Inflammatory macrophage (primary cell): Measurements from ENCODE around the gene ASIC2.

Experiments used
- DNase-seq, 2 donors: peaks; one replicate each; pipeline ENCODE4 v3.0.0-alpha.2; 2020 to 2022

ASIC2 gene

DNA sequence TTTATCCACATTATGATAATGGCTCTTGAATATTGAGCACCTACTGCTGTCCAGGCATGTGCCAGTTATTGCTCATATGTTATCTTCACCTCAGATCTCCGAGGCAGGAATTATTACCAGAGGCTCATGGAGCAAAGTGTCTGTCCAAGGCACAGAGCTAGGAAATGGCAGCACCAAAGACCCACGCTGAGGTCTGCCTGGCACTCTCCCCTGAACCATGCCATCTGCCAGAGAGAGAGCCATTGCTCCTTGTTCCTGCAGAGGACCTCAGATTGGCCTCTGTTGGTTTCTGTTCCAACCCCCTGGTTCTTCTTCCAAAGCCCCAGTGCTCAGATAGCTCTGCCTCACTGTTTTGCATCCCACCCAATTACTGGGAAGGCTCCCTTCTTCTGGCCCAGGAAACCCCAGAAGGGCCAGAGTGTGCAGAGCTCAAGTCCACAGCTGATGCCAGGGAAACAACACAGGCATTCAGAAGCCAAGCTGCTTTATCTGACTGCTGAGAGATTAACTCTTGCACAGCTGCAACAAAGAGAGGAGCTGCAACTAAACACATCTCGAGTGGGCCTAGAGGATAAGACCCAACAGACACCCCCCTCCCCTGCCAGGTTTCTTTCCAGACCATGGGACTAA lies 5.9 kb downstream of the ASIC2 start:
- no peak for DNase-seq

DNA sequence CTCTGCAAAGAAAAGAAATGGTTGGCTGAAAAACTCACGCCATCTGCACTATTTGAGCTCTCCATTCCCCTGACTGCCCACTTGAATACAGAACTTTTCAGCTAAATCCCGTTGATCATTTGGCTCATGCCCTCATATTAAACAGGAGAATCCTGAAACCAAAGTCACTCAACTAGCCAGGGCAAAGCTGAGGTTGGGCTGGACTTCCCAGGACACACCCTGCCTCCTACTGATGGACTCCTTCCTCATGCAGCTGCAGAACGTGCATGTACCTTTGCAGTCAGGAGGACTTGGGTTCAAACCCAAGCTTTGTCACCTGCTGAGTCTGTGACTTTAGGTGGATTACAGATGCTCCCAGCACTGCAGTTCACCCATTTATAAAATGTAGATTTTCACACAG lies 7.7 kb downstream of the ASIC2 start:
- DNase-seq, result no peak

DNA sequence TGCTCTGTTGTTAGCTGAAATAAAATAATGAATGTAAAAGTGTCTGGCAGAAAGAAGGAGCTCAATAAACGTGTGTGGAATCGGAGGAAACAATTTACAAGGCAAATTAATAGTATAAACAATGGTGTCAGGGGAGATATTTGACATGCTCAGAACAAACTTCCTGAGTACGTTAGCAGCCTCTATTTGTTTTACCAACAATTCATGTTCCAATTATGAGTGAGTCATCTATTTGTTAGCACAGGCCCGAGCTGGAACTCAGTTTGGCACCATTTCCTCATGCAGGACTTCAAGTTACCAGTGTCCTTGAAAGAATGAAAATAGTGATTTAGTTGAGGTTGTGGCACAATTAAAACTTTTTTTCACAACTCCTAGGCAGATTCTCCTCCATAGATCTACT lies 9.1 kb downstream of the ASIC2 start:
- DNase-seq, result no peak

DNA sequence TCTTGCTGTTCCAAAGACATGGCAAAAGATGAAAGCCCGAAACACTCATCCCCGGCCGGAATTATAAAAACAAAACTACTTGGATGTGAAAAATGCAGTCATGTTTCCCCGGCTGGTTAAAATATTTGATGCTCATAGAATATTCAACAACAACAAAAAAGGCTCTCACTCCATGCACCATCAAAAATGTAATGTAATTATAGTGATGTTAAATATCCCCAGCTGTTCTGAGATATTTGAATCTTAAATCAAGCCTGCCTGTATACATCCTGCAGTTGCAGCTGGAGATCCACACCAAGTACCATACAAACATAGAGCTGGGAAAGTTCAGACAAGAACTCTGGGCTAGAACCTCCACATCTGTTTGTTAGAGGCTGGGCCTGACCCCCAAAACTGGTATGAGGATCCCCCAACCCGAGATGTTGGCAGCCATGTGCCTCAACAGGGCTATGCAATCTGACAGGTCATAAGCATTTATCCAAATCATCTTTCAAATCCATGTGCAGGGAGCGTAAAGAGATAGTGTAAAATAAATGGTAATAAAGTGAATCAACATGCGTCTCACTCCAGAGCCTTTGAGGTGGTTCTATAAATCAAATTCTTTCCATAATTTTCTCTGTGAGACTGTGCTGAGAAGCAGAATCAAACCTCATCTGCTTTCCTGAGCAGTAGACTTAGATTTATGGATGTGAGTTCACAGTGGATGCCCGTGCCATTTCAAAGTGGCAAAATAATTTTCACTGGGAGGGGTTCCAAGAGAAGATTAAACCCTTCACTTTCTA lies 12.7 kb downstream of the ASIC2 start:
- no peak for DNase-seq

DNA sequence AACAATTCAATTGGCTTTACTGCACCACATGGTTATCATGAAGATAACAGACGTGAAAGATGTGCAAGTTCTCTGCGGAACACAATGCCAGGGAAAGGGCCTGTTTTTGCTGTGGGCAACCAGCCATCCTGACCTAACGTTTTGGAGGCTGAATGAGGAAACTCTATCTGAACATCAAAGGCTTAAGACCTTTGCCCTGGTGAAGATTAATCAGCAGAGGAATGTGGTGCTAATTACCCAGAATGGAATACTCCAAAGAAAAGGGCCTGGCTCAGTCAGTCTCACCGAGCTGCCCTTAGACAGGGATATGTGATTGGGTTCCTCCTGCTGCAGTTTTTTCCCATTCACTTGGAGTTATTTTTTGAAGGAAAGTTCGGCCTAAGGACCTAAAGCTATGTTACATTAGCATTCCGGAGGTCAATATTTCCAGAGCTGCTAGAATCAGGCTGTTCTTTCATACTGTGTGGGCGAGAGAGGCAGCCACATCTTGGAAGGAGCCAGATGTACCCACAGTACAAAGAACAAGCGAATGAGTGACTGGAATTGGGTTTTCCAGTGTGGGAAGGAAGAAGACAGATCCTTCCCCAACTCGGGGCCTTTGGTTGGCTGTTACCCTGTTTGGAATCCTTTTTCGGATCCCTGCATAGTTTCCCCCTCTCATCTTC lies 15.5 kb downstream of the ASIC2 start:
- no peak for DNase-seq

DNA sequence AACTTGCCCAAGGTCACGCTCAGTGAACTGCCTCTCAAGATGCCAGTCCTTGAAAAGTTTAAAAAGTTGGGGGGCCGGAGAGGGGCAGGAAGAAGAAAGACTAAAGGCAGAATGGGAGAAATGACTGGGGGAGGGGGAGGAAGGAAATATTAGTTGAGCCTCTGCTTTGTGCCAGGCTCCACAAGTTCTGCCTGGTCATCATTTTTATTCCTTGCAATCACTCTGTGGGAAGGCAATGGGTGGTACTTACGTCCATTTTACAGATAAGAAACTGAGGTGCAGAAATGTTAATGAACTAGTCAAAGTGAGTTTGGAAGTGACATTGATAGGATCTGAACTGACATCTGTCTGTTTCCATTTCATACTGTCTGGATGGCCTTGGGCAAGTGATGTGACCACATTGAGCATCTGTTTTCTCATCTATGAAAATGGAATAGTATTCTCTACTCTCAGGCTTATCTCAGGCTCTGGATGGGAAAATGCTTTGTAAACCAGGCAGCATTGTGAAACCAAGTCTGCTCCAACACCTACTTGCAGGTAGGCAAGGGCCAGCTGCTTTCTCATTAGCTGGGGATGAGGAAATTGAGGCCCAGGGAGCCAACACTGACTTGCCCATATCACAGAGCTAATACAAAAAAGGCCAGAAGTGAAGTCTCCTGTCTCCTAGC lies 19.2 kb downstream of the ASIC2 start:
- no peak for DNase-seq

DNA sequence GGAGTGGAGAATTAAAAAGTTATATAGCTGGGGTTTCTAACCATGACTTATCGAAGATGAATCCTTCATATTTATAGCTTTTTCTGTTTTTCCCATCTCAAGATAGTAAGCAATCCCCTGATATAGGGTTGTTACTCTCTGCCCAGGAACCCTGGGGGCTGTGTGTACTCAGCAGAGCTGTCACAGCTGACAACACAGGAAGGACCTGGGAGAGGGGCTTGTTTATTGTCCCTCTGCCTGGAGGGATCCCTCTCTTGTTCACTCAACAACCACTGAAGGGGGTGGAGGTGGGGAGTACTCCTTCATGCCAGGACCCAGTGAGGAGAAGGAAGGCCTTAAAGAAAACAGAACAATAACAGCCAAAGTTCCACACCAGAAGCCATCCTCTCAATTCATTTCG lies 19.8 kb downstream of the ASIC2 start:
- DNase-seq, result no peak

DNA sequence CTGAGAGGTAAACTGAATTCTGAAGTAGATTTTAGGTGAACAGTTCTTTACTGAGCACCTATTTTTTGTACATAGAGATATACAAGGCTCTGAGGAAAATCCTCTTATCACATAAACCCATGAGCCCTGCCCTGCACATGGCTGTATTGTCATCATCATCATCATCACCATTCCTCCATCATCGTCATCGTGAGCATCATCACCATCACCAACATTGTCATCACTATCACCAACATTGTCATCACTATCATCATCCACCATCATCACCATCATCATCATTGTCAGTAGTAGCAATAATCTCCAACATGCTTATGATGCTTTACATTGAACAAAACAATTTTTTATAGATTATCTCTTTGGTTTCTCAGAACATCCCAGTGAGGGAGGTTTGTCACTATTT lies 20.7 kb downstream of the ASIC2 start:
- no peak for DNase-seq

DNA sequence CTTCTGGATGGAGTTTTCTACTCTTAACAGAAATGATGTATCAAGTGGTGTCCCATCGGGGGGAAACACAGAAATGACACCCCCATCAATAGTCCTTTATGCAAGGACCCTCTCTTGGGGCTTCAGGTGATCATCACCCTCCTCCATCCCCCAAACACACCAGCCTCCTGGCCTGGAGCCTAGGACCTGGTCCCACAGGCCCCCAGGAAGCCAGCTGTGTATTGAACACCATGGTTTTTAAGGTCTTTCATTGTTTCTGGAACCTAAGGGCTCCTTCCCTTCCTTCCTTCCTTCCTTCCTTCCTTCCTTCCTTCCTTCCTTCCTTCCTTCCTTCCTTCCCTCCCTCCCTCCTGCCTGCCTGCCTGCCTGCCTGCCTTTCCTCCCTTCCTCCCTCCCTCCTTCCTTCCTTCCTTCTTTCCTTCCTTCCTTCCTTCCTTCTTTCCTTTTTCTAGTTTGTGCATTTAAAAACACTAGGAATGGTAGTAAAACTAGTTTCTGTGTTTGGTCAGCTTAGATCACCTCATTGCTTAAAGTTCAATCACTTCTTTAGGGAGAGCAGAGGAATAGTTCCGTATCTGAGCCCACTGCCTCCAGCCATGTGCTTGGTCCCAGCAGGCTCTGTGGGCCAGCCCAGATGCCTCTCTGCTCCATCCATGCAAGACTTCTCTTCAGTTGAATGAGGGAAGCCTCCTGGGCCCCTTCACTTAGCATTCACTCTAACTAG lies 23.6 kb downstream of the ASIC2 start:
- no peak for DNase-seq

DNA sequence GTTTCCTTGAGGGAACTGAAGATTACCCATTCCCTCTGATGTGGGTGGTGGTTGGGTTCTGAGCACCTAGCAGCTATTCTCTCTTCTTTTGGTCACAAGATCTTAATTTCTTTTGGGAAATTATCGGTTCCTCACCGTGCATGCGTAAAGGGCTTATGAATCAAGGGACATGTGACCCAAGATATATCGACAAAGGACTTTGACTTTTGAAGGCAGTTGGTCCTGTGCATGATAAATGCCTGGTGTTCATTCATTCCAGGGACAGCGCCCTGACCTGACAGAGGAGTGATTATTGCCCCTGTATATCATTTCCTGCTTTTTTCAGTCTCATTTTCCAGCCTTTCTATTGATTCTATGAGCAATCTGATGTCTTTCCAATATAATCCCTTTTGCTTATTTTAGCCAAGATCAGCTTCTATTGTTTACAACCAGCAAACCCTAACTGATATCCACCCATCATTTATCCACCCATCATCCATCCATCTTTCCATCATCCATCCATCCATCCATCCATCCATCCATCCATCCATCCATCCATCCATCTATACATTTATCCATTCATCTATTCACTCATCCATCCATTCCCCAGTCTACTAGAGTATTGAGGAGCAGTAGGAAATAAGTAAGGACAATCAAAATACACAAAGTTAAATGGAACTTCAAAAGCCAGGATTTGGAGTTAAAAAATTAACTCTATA lies 25.1 kb downstream of the ASIC2 start:
- no peak for DNase-seq

DNA sequence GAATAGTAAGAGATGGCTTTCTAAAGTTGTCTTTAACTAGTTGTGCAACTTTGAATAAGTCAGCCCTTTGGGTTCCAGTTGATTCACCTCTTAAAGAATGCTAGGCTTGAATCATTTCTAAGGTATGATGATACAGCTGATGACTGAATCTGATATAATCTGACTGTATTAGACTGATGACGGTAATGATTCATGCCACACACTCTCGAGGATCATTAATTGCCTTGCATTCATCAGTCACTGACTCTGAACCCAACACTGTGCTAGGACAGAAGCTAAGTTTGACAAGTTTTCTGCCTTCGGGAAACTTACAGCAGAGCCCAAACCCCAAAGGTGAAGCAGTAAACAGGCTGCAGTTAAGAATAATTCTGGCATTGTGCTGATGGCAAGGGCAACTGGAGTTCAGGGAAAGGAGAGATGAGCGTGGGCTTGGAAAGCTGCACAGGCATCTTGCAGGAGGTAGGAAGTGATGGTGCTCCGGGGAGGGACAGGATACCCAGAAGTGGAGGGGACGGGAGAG lies 25.8 kb downstream of the ASIC2 start:
- DNase-seq, result no peak

DNA sequence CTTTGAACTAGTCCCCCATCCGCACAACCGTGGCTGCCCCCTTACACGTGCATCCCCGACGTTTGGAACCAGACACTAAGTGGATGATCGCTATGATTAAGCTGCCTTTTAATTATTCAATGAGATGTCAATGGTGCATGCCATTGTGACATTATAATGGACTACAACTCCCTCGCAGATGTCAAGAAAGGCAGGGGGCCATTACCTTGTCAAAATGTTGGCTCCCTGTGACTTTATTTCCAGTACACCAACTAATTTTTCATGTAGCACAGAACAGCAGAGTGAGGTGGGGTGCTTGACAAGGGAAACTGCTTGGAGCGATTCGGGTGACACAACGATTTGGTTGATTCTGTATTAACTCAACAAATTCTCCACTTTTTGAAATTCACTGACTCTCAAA lies 26.5 kb downstream of the ASIC2 start:
- no peak for DNase-seq

DNA sequence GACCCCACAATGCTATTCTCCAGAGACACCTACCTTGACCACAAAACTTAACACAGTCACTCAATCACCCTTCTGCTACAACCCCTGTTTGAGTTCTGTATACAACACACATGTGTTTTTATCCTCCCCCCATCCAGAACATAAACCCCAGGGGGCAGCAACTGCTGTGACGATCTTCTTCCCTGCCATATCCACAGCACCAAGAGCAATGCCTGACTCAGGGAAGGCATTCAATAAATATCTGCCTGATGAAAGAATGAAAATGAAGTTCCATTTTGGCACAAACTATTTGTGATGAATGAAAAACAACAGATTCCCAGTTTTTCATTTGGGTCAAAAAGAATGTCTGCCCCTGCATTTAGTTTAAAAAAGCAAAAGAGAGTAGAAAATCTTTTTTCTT lies 27.0 kb downstream of the ASIC2 start:
- no peak for DNase-seq

DNA sequence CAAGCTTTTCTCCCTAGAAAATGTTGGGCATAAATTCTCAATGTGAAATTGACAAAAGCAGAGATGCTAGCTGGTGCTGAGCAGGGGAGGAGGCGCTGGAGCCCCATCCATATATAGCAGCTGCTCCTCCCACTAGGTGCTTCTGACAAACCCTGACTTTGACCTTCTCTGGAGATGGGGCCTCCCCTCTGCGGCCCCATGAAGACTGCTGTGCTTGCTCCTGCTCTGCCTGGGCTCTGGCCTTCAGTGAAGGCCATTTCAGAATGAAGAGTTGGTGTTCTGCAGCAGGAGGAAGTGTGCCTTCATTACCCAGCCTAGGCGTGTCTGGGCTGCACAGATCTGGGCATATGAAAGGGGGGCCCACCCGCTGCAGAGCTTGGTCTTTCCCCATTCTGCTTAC lies 29.7 kb downstream of the ASIC2 start:
- DNase-seq, result no peak

DNA sequence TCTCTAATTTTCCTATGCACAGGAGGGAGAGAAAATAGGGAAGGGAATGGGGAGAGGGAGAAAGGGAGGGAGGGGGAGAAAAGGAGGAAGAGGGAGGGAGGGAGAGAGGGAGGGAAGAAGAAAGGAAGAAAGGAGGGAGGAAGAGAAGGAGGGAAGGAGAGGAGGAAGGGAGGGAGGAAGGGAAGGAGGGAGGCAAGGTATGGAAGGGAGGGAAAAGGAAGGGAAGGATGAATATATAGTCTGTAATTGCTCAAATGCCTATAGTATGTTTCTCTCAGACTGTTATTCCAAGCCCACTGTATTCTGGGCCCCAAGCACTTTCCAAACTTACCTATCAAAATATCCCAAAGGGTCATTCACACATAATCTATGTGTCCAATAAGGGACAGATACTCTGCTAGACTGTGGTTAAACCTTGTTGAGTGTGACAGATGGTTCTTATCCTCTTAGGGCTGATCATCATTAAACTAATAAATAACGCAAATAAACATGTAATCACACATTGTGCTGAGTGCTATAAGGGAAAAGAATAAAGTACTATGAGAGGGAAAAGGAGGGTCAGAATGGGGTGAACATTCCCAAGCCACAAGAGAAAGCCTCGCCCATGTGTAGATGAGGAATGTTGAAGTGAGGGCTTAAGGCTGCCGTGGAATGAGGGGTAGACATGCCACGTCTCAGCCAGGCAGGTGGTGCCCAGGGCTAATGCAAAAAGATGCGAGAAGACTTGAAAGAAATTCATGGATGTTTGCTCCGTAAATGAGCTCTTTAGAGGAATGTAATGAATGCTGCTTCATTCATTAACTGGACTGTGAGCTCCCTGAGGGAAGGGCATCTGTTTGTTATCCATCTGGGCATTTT lies 30.6 kb downstream of the ASIC2 start:
- no peak for DNase-seq

DNA sequence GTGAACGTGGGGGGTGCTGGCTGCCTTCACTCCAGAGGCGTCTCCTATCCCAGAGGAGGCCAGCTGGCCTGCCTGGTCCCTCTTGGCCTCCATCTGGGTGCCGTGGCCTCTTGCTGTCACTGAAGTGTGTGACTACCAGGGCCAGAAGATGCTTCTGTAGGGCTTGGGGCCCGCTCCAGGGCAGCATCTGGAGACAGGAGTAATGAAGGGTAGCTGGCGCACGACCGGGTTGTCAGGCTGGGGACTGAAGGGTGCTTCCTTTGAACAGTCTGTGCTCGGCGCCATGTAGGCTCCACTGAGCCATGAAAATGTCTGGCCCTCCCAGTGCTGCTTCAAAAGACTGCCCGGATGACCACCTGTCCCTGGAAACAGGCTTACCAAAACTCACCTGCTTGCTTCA lies 31.3 kb downstream of the ASIC2 start:
- no peak for DNase-seq

DNA sequence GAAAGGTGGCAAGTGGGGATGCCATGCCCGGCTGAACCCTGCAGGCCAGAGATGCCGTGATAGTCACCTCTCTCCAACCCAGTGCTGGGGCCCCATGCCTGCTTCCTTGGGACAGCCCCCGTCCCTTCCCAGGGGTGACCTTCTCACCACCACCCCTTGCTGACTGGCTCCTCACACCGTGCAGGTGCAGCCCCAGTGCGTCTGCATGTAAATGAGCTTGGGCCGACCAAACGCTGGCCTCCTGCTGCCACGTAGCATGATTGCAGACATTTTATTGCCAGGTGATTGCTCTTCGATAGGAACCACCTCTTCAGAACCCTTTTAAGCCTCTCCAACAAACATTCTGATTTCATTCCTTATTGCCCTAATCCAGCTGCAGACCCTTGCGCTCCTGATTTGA lies 32.5 kb downstream of the ASIC2 start:
- no peak for DNase-seq

DNA sequence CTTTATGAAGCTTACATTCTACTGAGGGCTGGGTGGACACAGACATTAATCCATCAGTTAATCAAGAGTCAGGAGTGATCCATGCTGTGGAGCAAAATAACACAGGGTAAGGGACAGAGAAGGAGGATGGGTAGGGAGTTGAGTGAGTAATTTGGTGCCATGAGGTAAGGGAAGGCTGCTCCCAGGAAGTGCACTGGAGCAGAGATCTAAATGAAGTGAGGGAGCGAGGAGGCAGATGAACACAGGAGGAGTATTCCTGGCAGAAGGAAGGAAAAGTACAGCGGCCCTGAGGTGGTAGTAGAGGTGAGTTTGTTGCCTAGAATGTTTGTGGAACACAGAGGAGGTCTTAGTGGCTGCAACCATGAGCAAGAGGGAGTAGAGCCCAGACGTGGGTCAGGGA lies 34.8 kb downstream of the ASIC2 start:
- DNase-seq, result no peak

DNA sequence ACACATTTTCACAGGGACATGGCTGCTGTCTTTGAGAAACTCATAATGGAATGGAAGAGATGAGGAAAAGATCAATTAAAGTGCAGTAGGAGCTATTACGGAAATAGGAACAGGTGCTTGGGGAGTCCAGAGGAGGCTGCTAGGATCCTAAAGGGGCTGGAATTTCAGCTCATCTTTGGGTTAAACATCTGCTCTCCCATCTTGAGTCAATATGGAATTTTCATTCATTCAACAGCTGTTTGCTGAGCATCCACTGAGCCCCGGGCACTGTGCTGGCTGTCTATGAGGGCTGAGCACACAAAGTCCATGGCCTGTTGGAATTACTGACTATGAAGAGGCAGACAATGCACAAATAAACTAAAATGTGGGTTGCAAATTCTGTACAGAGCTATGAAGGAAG lies 47.9 kb downstream of the ASIC2 start:
- DNase-seq, result no peak

DNA sequence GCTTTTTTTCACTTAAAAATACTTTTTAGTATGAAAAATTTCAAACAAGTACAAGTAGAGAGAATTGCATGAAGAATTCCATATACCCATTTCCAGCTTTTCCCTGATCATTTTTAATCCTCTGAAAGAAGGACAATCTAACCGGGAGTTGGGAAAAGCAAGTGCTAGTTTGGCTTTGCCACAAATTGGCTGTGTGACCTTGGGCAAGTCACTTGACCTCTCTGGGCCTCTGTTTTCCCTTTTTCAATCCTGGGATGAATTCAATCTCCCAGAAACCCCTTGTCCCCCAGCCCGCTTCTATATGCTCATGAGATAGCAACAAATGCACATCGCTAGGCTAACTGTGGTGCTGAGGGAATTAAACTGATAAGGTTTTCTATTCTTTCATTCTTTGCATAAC lies 49.4 kb downstream of the ASIC2 start:
- no peak for DNase-seq
